ENCODE measurements around the gene SASH1.

SASH1 gene

GRCh38 chr6:148406579-148407371 lies 64.1 kb downstream of the SASH1 start:
- DNase-seq = no peak

GRCh38 chr6:148407372-148407771 lies 64.7 kb downstream of the SASH1 start:
- DNase-seq = no peak

DNA sequence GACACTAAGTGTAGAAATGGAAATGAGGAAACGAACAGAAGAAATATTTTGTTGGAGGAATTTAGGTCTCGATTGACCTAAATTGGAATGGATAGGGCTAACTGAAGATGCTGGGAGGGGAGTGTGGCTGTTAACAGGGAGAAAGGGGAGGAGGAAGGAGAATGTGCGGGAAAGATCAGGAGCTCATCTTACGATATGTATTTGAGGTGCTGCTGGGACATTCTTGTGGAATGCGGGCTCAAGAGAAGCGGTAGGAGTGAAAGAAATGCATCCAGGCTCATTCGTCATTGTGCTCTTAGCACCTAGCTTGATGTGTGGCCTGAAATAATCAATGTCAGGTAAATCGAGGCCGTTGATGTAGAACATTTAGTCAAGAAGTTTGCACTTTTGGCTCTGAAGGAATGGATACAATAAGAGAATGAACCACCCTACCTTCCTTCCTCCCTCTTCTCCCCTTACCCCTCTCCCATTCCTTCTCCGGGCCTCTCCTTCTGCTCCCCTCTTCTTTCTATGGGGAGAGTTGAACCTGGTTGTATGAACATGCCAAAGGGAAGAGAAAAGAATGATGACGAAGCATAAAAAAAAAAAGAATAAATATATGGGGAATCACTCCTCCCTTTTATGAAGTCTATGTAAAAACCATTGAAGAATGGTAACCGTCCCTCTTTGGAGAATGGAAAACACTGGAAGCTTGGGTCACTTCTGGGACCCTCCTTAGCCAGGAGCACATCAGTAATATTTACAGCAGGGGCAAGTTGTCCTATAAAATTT lies 70.9 kb downstream of the SASH1 start:
- DNase-seq = no peak

- no peak for DNase-seq
These were observed 71.5 kb downstream of the SASH1 start for GRCh38 chr6:148414092-148414489.

- no peak for DNase-seq
These were observed 72.2 kb downstream of the SASH1 start for GRCh38 chr6:148414836-148415235.

DNA sequence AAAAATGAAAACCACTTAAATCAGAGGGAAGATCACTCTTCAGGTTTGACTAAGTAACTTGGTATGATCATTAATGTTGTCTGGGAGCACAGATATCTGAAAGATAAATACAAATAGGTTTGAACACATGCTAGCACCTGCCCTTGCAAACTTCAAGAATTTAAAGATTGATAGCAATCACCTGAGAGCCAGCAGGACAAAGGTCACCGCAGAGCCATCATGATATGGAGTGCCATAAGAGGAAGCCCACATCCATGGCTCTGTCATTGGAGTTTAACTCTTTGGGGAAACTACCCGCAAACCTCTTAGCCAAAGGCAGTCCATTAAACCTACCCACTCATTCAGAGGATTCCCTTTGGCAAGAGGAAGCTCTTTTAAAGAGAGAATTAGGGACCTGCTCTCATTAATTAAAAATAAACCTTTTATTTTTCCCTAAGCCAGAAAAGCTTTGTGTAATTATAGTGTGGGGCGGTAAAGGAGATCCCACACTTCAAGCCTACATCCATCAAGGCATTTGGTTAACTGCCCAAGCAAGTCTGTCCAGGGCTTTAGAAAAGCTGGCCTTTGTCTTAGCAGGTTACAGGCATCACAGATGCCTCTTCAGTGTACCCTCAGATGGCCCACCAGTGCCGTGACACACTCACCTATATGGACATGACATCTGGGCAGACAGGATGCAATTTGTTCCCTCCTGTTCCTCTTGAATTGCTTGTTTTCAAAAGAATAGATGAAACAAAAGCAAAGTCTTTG lies 73.0 kb downstream of the SASH1 start:
- DNase-seq = no peak

DNA sequence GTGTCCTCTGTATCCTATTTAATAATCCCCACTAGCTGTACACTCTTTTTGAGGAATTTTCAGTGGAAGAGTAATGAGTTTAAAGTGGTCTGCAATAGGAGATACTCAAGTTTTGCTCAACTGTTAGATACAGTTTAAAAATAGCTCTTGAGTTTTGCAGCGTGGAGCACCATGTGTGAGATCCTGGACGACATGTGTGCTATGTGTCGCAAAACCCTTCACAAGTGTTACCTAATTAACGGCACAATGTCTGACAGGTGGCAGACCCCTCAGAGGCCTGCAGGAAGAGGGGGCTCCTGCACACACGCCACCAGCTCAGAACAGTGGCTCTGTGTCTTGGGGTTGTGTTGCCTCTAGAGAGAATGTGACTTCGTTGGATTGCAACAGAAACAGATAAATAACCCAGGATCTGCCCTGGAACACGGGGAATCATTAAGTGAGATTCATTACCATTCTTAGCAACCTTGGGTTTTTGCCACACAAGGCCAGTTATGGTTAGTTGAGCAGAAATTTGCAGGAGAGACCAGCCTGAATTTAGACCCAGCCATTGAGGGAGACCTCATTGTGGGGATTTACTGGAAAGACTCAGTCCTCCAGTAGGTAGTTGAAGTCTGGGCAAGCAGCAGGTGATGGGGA lies 73.8 kb downstream of the SASH1 start:
- no peak for DNase-seq

DNA sequence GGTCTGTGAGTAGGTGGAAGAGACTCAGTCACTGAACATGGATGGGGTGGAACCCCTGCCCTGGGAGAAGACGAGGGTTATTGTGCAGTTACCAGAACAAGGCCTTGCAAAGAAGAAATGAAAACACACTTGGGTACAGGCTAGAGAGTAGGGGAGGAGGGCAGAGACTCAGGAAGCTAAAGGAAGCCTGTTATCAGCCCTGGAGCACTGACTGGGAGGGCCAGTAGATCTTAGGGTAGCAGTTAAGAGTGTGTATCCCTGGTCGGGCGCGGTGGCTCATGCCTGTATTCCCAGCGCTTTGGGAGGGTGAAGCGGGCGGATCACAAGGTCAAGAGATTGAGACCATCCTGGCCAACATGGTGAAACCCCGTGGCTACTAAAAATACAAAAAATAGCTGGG lies 74.4 kb downstream of the SASH1 start:
- no peak for DNase-seq

DNA sequence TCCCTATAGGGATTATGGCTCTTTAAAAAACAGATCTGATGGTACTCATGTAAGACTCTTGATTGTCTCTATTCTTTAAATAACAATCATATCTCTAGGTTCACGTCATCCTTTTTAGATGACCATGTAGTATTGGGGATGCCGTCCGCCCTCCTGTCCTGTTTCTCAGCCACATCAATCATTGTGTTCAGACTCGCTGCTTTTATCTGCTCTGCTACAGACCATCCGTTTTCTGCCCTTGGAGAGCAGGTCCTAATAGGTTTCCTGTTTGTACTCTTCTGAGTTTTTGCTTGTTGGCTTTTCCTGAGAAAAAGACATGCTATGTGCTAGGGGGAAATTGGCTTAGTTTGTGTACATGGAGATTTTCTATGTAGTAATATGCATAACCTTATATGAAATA lies 76.8 kb downstream of the SASH1 start:
- DNase-seq = no peak

DNA sequence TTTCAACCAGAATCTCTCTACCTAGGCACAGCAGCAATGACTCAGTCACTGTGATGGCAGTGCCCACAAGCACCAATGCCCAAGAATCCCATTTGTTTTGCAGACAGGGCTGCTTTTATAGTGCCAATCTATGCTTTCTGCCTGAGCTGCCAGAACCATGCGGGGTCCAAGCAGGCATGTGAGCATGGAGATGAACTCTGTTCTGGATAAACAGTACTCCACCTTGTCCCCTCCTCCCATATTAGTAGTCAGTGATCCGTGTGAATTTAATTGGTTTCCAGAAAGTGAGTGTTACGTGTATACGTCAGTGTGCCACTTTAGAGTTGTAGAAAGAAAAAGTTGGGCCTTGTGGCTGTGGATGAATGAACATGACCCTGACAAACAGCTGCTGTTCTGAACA lies 79.4 kb downstream of the SASH1 start:
- DNase-seq = peak; percentile 15

- no peak for DNase-seq
These were observed 80.5 kb downstream of the SASH1 start for GRCh38 chr6:148423133-148423532.

GRCh38 chr6:148423601-148424270 lies 81.1 kb downstream of the SASH1 start:
- peak; percentile 35 for DNase-seq

DNA sequence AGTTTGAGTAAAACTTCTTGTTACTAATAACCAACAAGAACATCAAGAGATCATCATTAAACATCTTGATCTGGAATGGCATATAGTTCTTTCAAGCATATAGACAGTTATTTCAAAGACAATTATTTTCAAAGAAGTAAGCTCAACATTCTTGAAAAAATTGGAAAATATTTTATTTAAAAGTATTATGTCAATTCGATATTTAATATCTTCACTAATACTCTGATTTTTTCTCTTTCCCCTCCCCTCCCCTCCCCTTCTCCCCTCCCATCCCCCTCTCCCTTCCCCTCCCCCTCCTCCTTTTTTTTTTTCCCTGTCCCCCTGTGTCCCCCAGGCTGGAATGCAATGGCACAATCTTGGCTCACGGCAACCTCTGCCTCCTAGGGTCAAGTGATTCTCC lies 82.8 kb downstream of the SASH1 start:
- DNase-seq = no peak

DNA sequence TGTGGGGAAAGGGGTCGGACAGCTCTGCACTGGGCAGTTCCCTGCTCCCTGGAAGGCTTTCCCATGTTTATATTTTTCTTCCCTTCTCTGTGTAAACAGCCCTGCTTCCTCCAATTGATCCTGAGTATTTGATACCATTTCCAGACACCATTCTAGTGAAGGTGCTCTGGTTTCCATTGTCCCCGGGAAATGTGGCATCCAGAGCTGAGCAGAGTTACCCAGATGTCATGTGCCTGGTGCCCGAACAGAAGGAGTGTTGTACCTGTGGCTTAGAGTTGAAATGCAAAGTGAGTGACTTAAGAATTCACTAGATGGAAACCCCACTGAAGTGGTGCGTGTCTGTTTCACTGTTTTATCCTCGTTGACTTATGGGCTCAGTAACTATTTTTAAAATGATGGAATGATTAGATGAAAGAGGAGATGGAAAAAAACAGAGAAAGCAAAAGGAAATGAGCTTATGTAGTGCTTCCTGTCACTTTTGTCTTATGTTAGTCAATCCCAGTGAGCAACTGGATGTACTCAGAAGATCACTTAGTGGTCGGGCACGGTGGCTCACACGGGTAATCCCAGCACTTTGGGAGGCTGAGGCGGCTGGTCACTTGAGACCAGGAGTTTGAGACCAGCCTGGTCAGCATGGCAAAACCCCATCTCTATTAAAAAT lies 83.8 kb downstream of the SASH1 start:
- DNase-seq = no peak

DNA sequence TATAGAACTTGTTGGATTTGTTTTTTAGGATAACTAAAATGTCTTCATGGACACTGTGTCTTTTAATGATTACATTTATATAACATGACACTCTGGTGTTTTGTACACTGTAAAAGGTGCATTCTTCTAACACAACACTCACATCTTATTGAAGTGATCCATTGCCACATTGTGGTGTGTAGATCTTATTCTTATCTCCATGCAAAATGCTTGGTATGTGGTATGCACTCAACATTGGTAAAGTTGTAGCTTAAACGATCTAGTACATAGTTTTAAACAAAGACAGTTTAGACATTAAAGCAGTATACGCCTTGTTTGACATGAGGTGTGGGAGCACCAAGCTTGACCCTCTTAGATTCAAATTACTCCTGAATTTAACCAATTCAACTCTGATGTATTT lies 84.7 kb downstream of the SASH1 start:
- DNase-seq = no peak

GRCh38 chr6:148429423-148429822 lies 86.8 kb downstream of the SASH1 start:
- no peak for DNase-seq

DNA sequence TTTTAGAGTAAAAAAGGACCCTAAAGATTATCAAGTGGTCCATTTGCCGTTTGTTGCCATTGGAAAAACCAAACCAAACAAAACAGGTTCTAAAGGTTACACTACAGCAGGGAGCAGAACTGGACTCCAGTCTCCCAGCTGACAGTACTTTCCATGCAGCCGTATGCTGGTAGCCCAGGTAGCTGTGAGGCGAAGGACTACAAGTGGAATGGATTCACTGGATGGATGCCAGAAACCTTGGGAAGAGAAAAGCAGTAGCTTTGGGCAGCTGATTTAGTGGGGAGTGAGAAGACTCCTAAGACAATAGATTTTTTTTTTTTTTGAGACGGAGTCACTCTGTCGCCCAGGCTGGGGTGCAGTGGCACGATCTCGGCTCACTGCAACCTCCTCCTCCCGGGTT lies 88.3 kb downstream of the SASH1 start:
- peak; percentile 37 for DNase-seq

DNA sequence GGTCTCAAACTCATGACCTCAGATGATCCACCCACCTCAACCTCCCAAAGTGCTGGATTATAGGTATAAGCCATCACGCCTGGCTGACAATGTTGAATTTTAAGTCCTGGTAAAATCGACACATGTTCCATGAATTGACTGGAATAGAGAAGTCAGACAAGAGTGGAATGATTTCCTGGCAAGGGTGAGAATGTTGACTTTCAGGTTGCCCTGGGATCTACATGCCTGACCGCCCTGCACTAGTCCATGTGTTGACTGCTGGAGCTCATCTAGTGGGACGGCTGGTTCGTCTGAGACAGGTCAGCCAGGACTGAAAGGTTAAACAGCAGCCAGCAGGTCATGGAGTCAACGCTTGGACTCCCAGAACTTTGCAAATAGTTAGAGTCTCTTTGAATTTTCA lies 88.8 kb downstream of the SASH1 start:
- no peak for DNase-seq

- DNase-seq = no peak
These were observed 89.2 kb downstream of the SASH1 start for GRCh38 chr6:148431840-148432239.

GRCh38 chr6:148432462-148433195 lies 90.0 kb downstream of the SASH1 start:
- no peak for DNase-seq

GRCh38 chr6:148435386-148435785 lies 92.7 kb downstream of the SASH1 start:
- DNase-seq = no peak

Measured in NCI-H748 treated with DMSO at 0.1 percent for 48 hours (cell line).